ENCODE results near the gene PRKN.

DNA sequence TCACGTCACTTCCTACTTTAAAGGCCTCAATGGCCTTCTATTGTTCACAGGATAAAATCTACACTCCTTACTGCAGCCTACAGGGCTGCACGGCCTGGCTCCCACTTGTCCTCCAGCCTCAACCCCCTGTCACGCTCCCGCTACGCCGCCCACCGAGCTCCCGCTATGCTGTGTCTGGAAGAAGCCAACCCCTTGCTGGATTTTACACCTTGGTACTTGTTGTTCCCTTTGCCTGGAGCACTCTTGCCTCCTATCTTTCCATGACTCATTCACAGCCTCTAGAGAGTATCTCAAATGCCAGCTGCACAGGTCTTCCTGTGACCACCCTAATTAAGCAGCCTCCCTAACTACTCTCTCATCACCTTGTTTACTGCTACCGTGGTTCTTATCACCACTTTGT lies 259.9 kb downstream of the PRKN start:
- TF ChIP-seq, protein P1, sequence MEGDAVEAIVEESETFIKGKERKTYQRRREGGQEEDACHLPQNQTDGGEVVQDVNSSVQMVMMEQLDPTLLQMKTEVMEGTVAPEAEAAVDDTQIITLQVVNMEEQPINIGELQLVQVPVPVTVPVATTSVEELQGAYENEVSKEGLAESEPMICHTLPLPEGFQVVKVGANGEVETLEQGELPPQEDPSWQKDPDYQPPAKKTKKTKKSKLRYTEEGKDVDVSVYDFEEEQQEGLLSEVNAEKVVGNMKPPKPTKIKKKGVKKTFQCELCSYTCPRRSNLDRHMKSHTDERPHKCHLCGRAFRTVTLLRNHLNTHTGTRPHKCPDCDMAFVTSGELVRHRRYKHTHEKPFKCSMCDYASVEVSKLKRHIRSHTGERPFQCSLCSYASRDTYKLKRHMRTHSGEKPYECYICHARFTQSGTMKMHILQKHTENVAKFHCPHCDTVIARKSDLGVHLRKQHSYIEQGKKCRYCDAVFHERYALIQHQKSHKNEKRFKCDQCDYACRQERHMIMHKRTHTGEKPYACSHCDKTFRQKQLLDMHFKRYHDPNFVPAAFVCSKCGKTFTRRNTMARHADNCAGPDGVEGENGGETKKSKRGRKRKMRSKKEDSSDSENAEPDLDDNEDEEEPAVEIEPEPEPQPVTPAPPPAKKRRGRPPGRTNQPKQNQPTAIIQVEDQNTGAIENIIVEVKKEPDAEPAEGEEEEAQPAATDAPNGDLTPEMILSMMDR (IDR thresholded peaks at IDR 0.05; ENCODE audit: borderline replicate concordance, extremely low read depth, low read length, poor library complexity, severe bottlenecking), result no peak
- TF ChIP-seq EZH2 (IDR thresholded peaks at IDR 0.05; ENCODE audit: borderline replicate concordance, low read depth, low read length, severe bottlenecking), result no peak

All from DND-41 (cell line).